IMR-90 (cell line): ENCODE results near the gene PLA2G4E. TPM values are rescaled to one million over a fixed set of nuclear protein-coding genes. Genes with fewer than 3 reads are reported as not detected.
A peak's percentile ranks its signal among the peaks of the same experiment; 100 is the strongest.

Experiments used
- ATAC-seq: fragments of 200-7000 bp; cut with Tn5 transposase; 2 replicates; pipeline ENCODE4 v1.9.1; 2020; ENCODE audit warnings: low read depth, mild to moderate bottlenecking, moderate library complexity
- BruUV-seq: library from RNA; stranded (reverse); fragments of 400-500 nt; replicated peaks from 2 replicates; lab custom pipeline; 2021; lab: Mats Ljungman, UMichigan
- CTCF ChIA-PET: fragments of 300-600 bp; formaldehyde crosslinking; extraction: SDS; loops from one replicate; lab custom pipeline; 2021; ENCODE audit warnings: antibody characterized with exemption; lab: Yijun Ruan, JAX
- POLR2A ChIA-PET: fragments of 300-600 bp; sonication (Branson Sonifier 250); formaldehyde crosslinking; loops from one replicate; lab custom pipeline; 2022; ENCODE audit warnings: antibody characterized with exemption; ENCODE audit not compliant: unreplicated experiment; lab: Charles Lee
- DNase-seq: peaks from one replicate; pipeline ENCODE4 v3.0.0; 2013
- H2AFZ ChIP-seq: replicated peaks from 2 replicates; pipeline ENCODE3; 2013; ENCODE audit warnings: low read length, mild to moderate bottlenecking; ENCODE audit not compliant: poor library complexity
- H2AK5ac ChIP-seq: 2 replicates; pipeline ENCODE4 v1.6.1; 2013; ENCODE audit warnings: low read depth, low read length, inconsistent platforms
- H2AK9ac ChIP-seq: replicated peaks from 2 replicates; pipeline ENCODE3; 2013; ENCODE audit warnings: mild to moderate bottlenecking, low read depth, low read length, moderate library complexity; ENCODE audit not compliant: poor library complexity
- H2BK120ac ChIP-seq: 2 replicates; pipeline ENCODE4 v1.6.1; 2013; ENCODE audit warnings: low read depth, low read length, inconsistent platforms
- H2BK15ac ChIP-seq: 3 replicates; pipeline ENCODE4 v1.6.1; 2013; ENCODE audit warnings: low read depth, low read length, inconsistent platforms
- H2BK20ac ChIP-seq: 2 replicates; pipeline ENCODE4 v1.6.1; 2013; ENCODE audit warnings: low read depth, mild to moderate bottlenecking, inconsistent platforms, low read length, moderate library complexity
- H2BK5ac ChIP-seq: 2 replicates; pipeline ENCODE4 v1.6.1; 2013; ENCODE audit warnings: mild to moderate bottlenecking, low read depth, low read length, inconsistent platforms; ENCODE audit not compliant: poor library complexity, severe bottlenecking
- H3K14ac ChIP-seq: replicated peaks from 2 replicates; pipeline ENCODE4 v1.6.1; 2013; ENCODE audit warnings: low read depth, low read length, inconsistent platforms
- H3K18ac ChIP-seq: 2 replicates; pipeline ENCODE4 v1.6.1; 2013; ENCODE audit warnings: low read depth, low read length, control low read depth
- H3K23ac ChIP-seq: 2 replicates; pipeline ENCODE4 v1.6.1; 2013; ENCODE audit warnings: low read depth, low read length, inconsistent platforms
- H3K27ac ChIP-seq: 2 replicates; pipeline ENCODE4 v1.5.1; 2013; ENCODE audit warnings: mild to moderate bottlenecking, control low read depth, low read length; ENCODE audit not compliant: insufficient read depth
- H3K27me3 ChIP-seq: 2 replicates; pipeline ENCODE4 v1.6.1; 2013; ENCODE audit warnings: low read length; ENCODE audit not compliant: control insufficient read depth, insufficient read depth
- H3K36me3 ChIP-seq: 2 replicates; pipeline ENCODE4 v1.6.1; 2013; ENCODE audit warnings: low read length, mixed read lengths; ENCODE audit not compliant: control insufficient read depth, insufficient read depth
- H3K4ac ChIP-seq: 2 replicates; pipeline ENCODE4 v1.6.1; 2013; ENCODE audit warnings: low read depth, low read length, inconsistent platforms
- H3K4me1 ChIP-seq: 2 replicates; pipeline ENCODE4 v1.6.1; 2013; ENCODE audit warnings: low read length, mixed read lengths; ENCODE audit not compliant: control insufficient read depth, insufficient read depth
- H3K4me2 ChIP-seq: 2 replicates; pipeline ENCODE4 v1.6.1; 2013; ENCODE audit warnings: low read depth, mild to moderate bottlenecking, control low read depth, low read length, moderate library complexity
- H3K4me3 ChIP-seq: 2 replicates; pipeline ENCODE4 v1.5.1; 2013; ENCODE audit warnings: low read depth, mild to moderate bottlenecking, control low read depth, low read length, moderate library complexity; ENCODE audit not compliant: insufficient read depth
- H3K56ac ChIP-seq: 2 replicates; pipeline ENCODE4 v1.6.1; 2013; ENCODE audit warnings: low read length, inconsistent platforms; ENCODE audit not compliant: insufficient read depth; ENCODE audit errors: extremely low read depth
- H3K79me1 ChIP-seq, 2 experiments: 2 replicates each; pipeline ENCODE4 v1.6.1; 2013; ENCODE audit warnings: low read length in 2 of 2, inconsistent platforms in 1 of 2, low read depth in 1 of 2
- H3K9ac ChIP-seq: 2 replicates; pipeline ENCODE4 v1.6.1; 2013; ENCODE audit warnings: low read depth, low read length, control low read depth
- H3K9me1 ChIP-seq: 2 replicates; pipeline ENCODE4 v1.6.1; 2013; ENCODE audit warnings: low read length, inconsistent platforms; ENCODE audit not compliant: insufficient read depth
- H3K9me3 ChIP-seq: 2 replicates; pipeline ENCODE4 v1.6.1; 2013; ENCODE audit warnings: low read length; ENCODE audit not compliant: control insufficient read depth, insufficient read depth
- H4K20me1 ChIP-seq: 2 replicates; pipeline ENCODE4 v1.6.1; 2013; ENCODE audit warnings: low read length, inconsistent platforms; ENCODE audit not compliant: insufficient read depth
- H4K5ac ChIP-seq: 2 replicates; pipeline ENCODE4 v1.6.1; 2013; ENCODE audit warnings: mild to moderate bottlenecking, low read depth, low read length, control low read depth
- H4K8ac ChIP-seq, 2 experiments: 2 replicates each; pipeline ENCODE4 v1.6.1; 2013; ENCODE audit warnings: low read depth in 2 of 2, low read length in 2 of 2, control low read depth in 1 of 2, inconsistent platforms in 1 of 2
- H4K91ac ChIP-seq: 2 replicates; pipeline ENCODE4 v1.6.1; 2013; ENCODE audit warnings: low read depth, low read length, inconsistent platforms; ENCODE audit not compliant: insufficient read depth
- CEBPB ChIP-seq: IDR thresholded peaks from 2 replicates; pipeline ENCODE4 v1.6.1; 2012; ENCODE audit warnings: low read depth, low read length, improper control_type of control experiment
- FOS ChIP-seq: fragments of 150-350 bp; IDR thresholded peaks from 2 replicates; pipeline ENCODE4 v1.6.1; 2016; ENCODE audit warnings: low read depth, low read length
- MAFK ChIP-seq: IDR thresholded peaks from 2 replicates; pipeline ENCODE4 v1.6.1; 2012; ENCODE audit warnings: low read depth, low read length, improper control_type of control experiment
- MAZ ChIP-seq: IDR thresholded peaks from 2 replicates; pipeline ENCODE4 v1.6.1; 2012; ENCODE audit warnings: low read depth, mild to moderate bottlenecking, low read length, improper control_type of control experiment, moderate library complexity, borderline replicate concordance
- NFE2L2 ChIP-seq: fragments of 150-350 bp; IDR thresholded peaks from 2 replicates; pipeline ENCODE4 v1.6.1; 2016; ENCODE audit warnings: low read depth, mild to moderate bottlenecking, low read length
- RFX5 ChIP-seq: IDR thresholded peaks from 2 replicates; pipeline ENCODE4 v1.8.0; 2012; ENCODE audit warnings: low read depth, mild to moderate bottlenecking, low read length, moderate library complexity
- WGBS, 2 experiments: methylation state at CpG; one replicate each; pipeline versions ENCODE4 v1.1.5 to v1.1.7; 2013; ENCODE audit warnings: missing lambda C conversion rate in 2 of 2; ENCODE audit not compliant: insufficient read length in 1 of 2; ENCODE audit errors: extremely low coverage in 2 of 2; 5-methylcytosine and 5-hydroxymethylcytosine counted together
- dilution Hi-C: fragments of 300-500 bp; cut with HindIII; formaldehyde crosslinking; loops from one replicate; pipeline ENCODE4 v1.14.3; 2018; ENCODE audit warnings: low sequenced_read_pairs; ENCODE audit not compliant: unreplicated experiment
- in situ Hi-C: fragments of 300-500 bp; cut with MboI; formaldehyde crosslinking; loops from 3 replicates; pipeline ENCODE4 v1.14.3; 2019; ENCODE audit warnings: low sequenced_read_pairs, inconsistent platforms, mixed read lengths
- intact Hi-C: fragments of 100-400 bp; cut with micrococcal nuclease; formaldehyde crosslinking; loops from 2 replicates; pipeline ENCODE4 v1.10.0; 2022
- polyA plus RNA-seq, 3 experiments: library from polyadenylated mRNA; depleted of rRNA; stranded (reverse); fragments of >200 nt; gene quantifications; 2 replicates each; pipeline ENCODE4 v1.2.3, GENCODE V29; 2012; ENCODE audit warnings: low replicate concordance in 1 of 3
- total RNA-seq: library from RNA; depleted of rRNA; stranded (reverse); fragments of >200 nt; gene quantifications from 2 replicates; pipeline ENCODE4 v1.2.3, GENCODE V29; 2012

The PLA2G4E gene
- total and polyA plus RNA-seq, 2 of the 4 experiments (the other 2 are of a cell fraction) = not detected

DNA sequence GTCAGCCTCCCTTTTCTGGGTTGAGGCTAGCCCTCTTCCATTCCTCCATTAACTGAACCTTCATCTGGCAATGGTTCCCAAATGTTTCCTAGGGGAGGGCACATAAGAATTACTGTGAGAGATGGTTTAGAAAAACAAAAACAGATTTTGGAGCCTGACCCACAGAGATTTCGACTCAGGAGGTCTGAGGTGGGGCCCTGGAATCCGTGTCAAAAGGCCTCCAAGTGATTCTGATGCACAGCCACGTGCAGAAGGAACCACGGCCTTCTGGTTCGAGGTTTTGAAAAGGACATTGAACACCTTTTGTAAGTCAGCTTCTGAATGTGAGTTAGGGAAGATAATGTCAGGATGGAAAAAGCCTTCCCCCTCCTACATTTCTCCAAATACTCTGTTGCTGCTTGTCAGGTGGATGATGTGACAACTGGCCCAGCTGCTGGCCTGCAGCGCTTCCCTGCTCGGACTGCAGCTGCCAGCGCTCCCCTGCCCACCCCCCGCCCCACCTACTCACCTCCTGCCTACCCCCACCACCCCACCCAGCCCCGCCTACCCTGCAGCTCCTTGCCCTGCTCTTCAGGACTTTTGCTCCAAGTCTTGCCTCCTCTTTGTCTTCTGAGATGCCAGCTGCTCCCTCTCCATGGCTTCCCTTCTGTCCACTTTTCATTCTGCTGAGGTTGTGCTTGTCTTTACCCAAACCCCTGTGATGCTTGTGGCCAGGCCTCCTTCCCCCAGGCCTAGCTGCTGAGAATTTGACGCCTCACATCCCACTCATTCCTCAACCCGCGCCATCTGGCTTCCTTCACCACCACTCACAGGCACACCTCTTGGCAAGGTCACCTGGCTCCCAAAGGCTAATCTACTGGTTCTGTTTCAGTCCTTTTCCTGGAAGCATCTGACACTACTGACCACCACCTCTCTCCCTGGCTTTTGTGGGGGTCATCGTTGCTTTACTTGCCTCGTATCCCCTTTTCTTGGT is 55.1 kb downstream of the PLA2G4E start:
- Histone ChIP-seq H3K79me1 (peaks cover 40 to 65% of the 10 kb centered on the region in 2 experiments), H3K9ac (no peak overlapping the region)
- ATAC-seq = no peak; the same call in 1 of the 2 replicates

More for the DNA sequence above, 55.1 kb downstream of the PLA2G4E start:
- Histone ChIP-seq H2AFZ (no peak overlapping the region), H3K27me3 (no peaks in the 10 kb centered on the region), H2BK20ac (no peak overlapping the region), H3K9me1 (peaks cover 15% of the 10 kb centered on the region), H3K14ac (peak overlapping the region; percentile 35; the same call in 1 of the 2 replicates), H3K36me3 (no peaks in the 10 kb centered on the region), H2BK15ac (no peak overlapping the region), H3K27ac (no peak overlapping the region), H2AK5ac (peak overlapping the region; percentile 84; the same call in 1 of the 2 replicates), H2AK9ac (peak overlapping the region; percentile 57), H3K23ac (0 out of 2 replicates have a peak overlapping the region, but pooled peaks have one; percentile 24), H3K18ac (no peak overlapping the region), H3K4ac (peak overlapping the region; percentile 55; the same call in 1 of the 2 replicates), H3K56ac (no peak overlapping the region), H3K9me3 (no peaks in the 10 kb centered on the region), H3K4me2 (peak overlapping the region; percentile 7; the same call in 1 of the 2 replicates), H2BK120ac (no peak overlapping the region; the same call in 1 of the 2 replicates), H4K20me1 (peaks cover 3% of the 10 kb centered on the region; the same call in 1 of the 2 replicates), H3K4me1 (peaks cover 13% of the 10 kb centered on the region), H4K91ac (0 out of 2 replicates have a peak overlapping the region, but pooled peaks have one; percentile 34), H4K8ac (no peak overlapping the region), H4K5ac (no peak overlapping the region), H3K4me3 (no peak overlapping the region), H2BK5ac (no peak overlapping the region)
- DNase-seq = peak; percentile 41
- no CpG with 5 or more reads among the region's 15 CpGs for WGBS, 2 experiments
- intact Hi-C loops (no loop called here), dilution Hi-C loops (no loop called here), in situ Hi-C loops (no loop called here)
- TF ChIP-seq RFX5 (no peak), FOS (no peak), MAFK (no peak), MAZ (no peak), CEBPB (no peak), NFE2L2 (no peak)
- ChIA-PET POLR2A (interaction anchor here (0.5 kb wide), 1 partner anchor 129 kb away, joined by 4 read pairs; no protein-coding TSS in a partner anchor), CTCF (no interaction called here)
- BruUV-seq = no TSS peak
